ENCODE results near the gene SLC1A2.

Gene SLC1A2

GRCh38 chr11:35412285-35412684, 7.1 kb downstream of the SLC1A2 start:
- peak in 1 of 2 experiments; percentile 11 for DNase-seq

GRCh38 chr11:35407041-35407440, 12.3 kb downstream of the SLC1A2 start:
- DNase-seq: no peak

- DNase-seq: no peak
Measured at GRCh38 chr11:35404388-35404775, 15.0 kb downstream of the SLC1A2 start.

GRCh38 chr11:35403765-35404387, 15.5 kb downstream of the SLC1A2 start:
- no peak for DNase-seq

GRCh38 chr11:35402751-35403660, 16.4 kb downstream of the SLC1A2 start:
- DNase-seq: no peak

- DNase-seq: no peak
Measured at GRCh38 chr11:35398881-35399280, 20.5 kb downstream of the SLC1A2 start.

- DNase-seq: no peak
Measured at GRCh38 chr11:35394941-35395340, 24.4 kb downstream of the SLC1A2 start.

- DNase-seq: no peak
Measured at GRCh38 chr11:35393098-35393497, 26.3 kb downstream of the SLC1A2 start.

GRCh38 chr11:35391922-35392688, 27.3 kb downstream of the SLC1A2 start:
- peak; percentile 43 to 63 for DNase-seq

- DNase-seq: no peak
Measured at GRCh38 chr11:35390737-35391682, 28.3 kb downstream of the SLC1A2 start.

- DNase-seq: no peak
Measured at GRCh38 chr11:35389897-35390465, 29.4 kb downstream of the SLC1A2 start.

- no peak for DNase-seq
Measured at GRCh38 chr11:35389112-35389511, 30.2 kb downstream of the SLC1A2 start.

GRCh38 chr11:35388061-35388460, 31.3 kb downstream of the SLC1A2 start:
- DNase-seq: no peak

- DNase-seq: no peak
Measured at GRCh38 chr11:35387111-35387982, 32.0 kb downstream of the SLC1A2 start.

- no peak for DNase-seq
Measured at GRCh38 chr11:35383953-35384352, 35.4 kb downstream of the SLC1A2 start.

GRCh38 chr11:35381709-35382322, 37.5 kb downstream of the SLC1A2 start:
- DNase-seq: no peak

- no peak for DNase-seq
Measured at GRCh38 chr11:35380603-35381002, 38.8 kb downstream of the SLC1A2 start.

GRCh38 chr11:35377262-35377661, 42.1 kb downstream of the SLC1A2 start:
- no peak for DNase-seq

- no peak for DNase-seq
Measured at GRCh38 chr11:35376613-35377012, 42.7 kb downstream of the SLC1A2 start.

- DNase-seq: no peak
Measured at GRCh38 chr11:35376118-35376510, 43.2 kb downstream of the SLC1A2 start.

Measured in SHP77 (cell line).